HG03354 (cell line): Measurements from ENCODE around the gene BMAL1.
"Not testable (repeated sequence)": the region's sequence is repeated elsewhere in the genome, so short reads cannot be mapped to it uniquely, and the experiment has no call there.

Experiments
- ATAC-seq: cut with Tn5 transposase; IDR thresholded peaks from one replicate; pipeline ENCODE4 v1.9.1; 2021; ENCODE audit warnings: mild to moderate bottlenecking; ENCODE audit not compliant: unreplicated experiment, poor library complexity, severe bottlenecking

Gene BMAL1

GRCh38 chr11:13362596-13363109 is 85.1 kb downstream of the BMAL1 start:
- no peak for ATAC-seq

- ATAC-seq, result no peak
Observed at GRCh38 chr11:13364388-13364787, 86.8 kb downstream of the BMAL1 start.

GRCh38 chr11:13366266-13367026 is 88.9 kb downstream of the BMAL1 start:
- ATAC-seq, result no peak

- ATAC-seq, result no peak
Observed at GRCh38 chr11:13367115-13367514, 89.5 kb downstream of the BMAL1 start.

- ATAC-seq, result no peak
Observed at GRCh38 chr11:13368041-13368446, 90.5 kb downstream of the BMAL1 start.

GRCh38 chr11:13373216-13373615 is 95.6 kb downstream of the BMAL1 start:
- ATAC-seq, result no peak

- no peak for ATAC-seq
Observed at GRCh38 chr11:13375798-13376197, 98.2 kb downstream of the BMAL1 start.

GRCh38 chr11:13376402-13376801 is 98.8 kb downstream of the BMAL1 start:
- ATAC-seq, result no peak

GRCh38 chr11:13376838-13377237 is 99.2 kb downstream of the BMAL1 start:
- ATAC-seq, result no peak

- ATAC-seq, result no peak
Observed at GRCh38 chr11:13378316-13378715, 100.7 kb downstream of the BMAL1 start.

GRCh38 chr11:13380731-13381130 is 103.1 kb downstream of the BMAL1 start:
- no peak for ATAC-seq

GRCh38 chr11:13382751-13383150 is 105.2 kb downstream of the BMAL1 start:
- no peak for ATAC-seq

GRCh38 chr11:13384908-13385640 is 107.5 kb downstream of the BMAL1 start:
- ATAC-seq, result peak; percentile 61

GRCh38 chr11:13386567-13386966 is 109.0 kb downstream of the BMAL1 start:
- no peak for ATAC-seq

GRCh38 chr11:13388741-13389140 is 111.2 kb downstream of the BMAL1 start:
- no peak for ATAC-seq

- ATAC-seq, result no peak
Observed at GRCh38 chr11:13391217-13391616, 113.6 kb downstream of the BMAL1 start.

GRCh38 chr11:13398335-13398734 is 120.7 kb downstream of the BMAL1 start:
- not testable (repeated sequence) for ATAC-seq

- ATAC-seq, result no peak
Observed at GRCh38 chr11:13405220-13405619, 127.6 kb downstream of the BMAL1 start.

GRCh38 chr11:13415201-13415600 is 137.6 kb downstream of the BMAL1 start:
- no peak for ATAC-seq

GRCh38 chr11:13421561-13421960 is 144.0 kb downstream of the BMAL1 start:
- ATAC-seq, result no peak

GRCh38 chr11:13423372-13423771 is 145.8 kb downstream of the BMAL1 start:
- ATAC-seq, result no peak
